ENCODE results near the gene PPP1R3E.

PPP1R3E gene

DNA sequence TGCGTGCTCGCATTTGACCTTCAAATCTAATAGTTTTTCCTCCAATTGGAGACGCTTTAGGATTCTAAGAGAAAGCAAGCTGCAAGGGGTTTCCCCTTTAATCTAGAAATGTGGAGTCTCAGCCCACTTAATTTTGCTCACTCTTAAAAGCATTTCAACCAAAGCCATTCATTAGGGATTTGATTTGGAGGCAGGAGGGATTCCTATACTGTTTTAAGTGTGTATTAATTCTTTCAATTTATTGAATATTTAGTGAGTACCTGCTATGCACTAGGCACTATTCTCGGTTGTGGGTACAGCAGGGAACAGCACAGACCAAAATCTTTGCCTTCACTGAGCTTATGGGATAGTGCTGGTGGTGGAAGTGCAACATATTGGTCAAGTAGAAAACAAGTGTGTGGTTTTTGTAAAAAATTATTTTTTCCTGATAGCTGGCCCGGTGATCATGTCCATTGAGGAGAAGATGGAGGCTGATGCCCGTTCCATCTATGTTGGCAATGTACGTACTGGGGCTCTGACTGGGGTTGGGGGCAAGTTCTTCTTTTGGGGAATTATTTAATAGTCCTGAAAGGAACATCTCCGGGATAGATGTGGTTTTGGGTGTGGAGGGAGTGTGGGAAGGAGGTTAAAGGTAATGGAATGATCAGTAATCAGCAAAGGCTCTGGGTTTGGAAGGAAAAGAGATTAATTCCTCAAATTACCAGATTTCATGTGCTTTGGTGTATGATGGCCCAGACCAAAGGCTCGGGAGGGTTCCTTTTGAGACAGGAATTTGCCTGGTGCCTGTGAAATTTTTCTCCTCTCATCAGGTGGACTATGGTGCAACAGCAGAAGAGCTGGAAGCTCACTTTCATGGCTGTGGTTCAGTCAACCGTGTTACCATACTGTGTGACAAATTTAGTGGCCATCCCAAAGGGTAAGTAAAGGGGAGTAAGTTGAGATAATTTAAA is 20.2 kb upstream of the PPP1R3E start:
- no peak for DNase-seq (ENCODE audit: low read depth in 2 of 2)

DNA sequence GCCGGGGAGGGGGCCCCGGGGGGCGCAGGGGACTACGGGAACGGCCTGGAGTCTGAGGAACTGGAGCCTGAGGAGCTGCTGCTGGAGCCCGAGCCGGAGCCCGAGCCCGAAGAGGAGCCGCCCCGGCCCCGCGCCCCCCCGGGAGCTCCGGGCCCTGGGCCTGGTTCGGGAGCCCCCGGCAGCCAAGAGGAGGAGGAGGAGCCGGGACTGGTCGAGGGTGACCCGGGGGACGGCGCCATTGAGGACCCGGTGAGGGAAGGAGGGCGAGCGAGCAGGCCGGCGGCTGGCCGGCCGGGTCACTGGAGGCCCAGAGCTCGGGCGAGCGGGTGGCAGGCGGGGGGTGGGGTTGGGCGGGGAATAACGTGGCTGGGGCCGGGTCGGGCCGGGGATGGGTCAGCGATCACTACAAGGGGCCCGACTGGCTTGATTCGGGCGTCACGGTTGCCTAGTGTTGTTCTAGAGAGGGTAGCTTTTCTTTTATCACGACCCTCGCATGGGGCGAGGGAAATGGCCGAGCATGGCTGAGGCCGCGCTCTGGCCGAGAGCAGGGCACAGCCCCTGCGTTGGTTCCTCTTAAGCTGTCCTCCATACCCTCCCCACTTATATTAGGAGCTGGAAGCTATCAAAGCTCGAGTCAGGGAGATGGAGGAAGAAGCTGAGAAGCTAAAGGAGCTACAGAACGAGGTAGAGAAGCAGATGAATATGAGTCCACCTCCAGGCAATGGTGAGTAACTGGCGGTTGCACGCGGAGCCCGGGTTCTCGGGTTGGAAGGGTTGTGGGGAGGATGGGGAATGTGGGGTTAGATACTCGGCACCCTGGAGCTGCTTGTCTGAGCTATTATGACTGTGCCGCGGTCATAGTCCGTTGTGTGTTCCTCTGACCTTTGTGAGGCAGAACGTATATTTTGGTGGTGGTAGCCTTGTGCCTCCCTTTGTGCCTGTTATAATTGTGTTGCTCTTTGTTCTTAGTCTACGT is 19.2 kb upstream of the PPP1R3E start:
- peak; percentile 59 to 60 for DNase-seq (ENCODE audit: low read depth in 2 of 2)

DNA sequence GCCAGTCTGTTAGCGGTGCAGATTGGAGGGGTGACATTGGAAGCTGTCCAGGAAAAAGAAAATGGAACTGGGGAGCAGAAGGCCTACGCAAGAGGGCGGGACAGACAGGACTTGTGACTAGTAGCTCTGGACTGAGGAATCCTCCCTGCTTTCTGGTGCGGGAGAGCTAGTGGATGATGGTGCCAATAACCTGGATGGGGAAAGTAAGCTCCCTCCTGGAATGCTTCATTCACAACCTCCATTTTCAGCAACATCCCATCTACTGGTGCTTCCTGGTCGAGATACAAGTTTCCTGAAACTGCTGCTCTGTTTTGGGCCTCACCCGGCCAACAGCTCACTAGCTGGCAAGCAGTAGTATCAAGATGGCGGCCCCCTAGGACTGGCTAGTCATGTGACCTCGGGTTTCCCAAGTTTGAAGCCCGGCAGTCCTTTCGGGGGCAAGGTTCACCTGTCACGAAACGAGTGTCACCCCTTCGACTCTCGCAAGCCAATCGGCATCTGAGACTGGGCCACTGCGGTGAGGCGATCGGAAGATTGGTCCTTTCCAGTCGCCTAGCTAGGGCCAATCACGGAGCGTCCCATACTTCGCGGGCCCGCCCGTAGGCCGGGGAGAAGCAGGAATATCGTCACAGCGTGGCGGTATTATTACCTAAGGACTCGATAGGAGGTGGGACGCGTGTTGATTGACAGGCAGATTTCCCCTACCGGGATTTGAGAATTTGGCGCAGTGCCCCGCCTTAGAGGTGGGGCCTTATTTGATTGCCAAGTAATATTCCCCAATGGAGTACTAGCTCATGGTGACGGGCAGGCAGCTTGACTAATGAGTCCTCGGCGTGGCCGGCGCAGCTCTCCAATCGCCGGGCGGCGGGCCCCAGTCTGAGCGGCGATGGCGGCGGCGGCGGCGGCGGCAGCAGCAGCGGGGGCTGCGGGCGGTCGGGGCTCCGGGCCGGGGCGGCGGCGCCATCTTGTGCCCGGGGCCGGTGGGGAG is 18.2 kb upstream of the PPP1R3E start, which contains the start of gene PABPN1:
TSS of gene PABPN1 (plus strand) at position 874 of the 988 bp plus-strand sequence. CDS start at position 887, 13 bp downstream.
- peak; percentile 88 to 96 for DNase-seq (ENCODE audit: low read depth in 2 of 2)

DNA sequence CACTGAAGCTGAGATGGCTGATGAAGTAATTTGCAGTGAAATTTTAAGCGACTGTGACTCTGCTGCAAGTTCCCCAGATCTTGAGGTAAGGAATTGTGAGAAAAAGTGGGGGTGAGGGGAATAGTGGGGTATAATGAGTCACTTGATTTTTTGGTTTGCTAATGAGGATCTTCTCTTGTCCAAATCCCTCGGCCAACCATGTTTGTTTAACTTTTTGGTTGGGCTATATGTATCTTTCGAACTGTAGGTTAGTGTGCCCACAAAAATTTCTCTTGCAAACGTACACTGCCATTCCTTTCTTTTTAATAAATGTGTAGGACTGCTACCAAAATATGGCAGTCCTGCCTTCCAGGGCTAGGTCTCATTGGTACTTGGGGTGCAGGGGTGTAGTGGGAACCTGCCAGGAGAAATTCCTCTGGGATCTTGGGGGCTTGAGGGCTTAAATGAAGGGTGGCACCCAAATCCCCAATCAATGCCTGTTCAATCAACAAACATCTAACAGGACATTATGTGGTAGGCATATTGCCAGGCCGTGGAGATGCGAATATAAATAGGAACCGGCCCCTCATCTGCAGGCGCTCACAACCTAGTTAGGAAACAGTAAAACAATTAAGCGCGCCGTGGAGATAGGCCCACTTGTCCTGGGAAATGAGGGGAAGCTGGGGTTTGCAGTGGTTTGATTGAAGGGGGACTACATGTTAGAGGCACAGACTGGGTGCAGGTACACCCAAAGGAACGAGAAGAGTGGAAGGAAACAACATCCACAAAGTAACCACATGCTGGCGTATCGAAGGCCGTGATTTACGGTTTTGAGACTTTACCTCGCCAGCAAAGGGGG is 17.3 kb upstream of the PPP1R3E start:
- no peak for DNase-seq (ENCODE audit: low read depth in 2 of 2)

DNA sequence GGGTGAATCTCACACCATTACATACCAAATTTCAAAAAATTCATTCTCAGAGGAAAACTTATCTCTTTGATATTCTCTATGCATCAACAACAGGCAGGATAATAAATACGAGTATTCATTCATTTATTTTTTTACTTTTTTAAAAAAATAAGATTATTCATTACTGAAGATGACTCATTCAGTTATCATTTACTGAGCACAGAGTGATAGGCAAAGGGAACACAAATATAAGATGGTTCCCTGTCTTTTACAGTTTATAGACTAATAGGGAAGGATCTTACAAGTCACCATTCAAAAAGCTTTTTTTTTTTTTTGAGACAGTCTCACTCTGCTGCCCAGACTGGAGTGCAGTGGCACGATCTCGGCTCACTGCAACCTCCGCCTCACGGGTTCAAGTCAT is 13.6 kb upstream of the PPP1R3E start:
- DNase-seq (ENCODE audit: low read depth in 2 of 2) = no peak

DNA sequence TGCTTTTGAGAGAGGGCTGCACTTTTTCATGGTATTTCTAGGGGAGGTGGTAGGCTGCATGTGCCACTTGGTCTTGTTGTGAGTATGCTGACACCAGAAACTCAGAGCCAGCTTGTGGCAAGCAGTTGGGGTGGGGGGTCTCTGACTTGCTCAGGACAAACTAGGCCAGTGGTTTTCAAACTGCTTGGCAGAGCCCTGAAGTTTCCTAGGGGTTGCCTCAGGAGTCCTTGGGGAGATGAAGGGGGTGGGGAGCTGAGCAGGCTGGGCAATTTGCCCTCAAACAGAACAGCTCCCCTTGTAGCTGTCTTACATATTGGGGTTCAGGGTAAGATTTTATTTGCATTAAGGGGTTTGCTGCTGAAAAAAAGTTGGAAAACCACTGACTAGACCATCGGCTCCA is 7.9 kb upstream of the PPP1R3E start:
- no peak for DNase-seq (ENCODE audit: low read depth in 2 of 2)

DNA sequence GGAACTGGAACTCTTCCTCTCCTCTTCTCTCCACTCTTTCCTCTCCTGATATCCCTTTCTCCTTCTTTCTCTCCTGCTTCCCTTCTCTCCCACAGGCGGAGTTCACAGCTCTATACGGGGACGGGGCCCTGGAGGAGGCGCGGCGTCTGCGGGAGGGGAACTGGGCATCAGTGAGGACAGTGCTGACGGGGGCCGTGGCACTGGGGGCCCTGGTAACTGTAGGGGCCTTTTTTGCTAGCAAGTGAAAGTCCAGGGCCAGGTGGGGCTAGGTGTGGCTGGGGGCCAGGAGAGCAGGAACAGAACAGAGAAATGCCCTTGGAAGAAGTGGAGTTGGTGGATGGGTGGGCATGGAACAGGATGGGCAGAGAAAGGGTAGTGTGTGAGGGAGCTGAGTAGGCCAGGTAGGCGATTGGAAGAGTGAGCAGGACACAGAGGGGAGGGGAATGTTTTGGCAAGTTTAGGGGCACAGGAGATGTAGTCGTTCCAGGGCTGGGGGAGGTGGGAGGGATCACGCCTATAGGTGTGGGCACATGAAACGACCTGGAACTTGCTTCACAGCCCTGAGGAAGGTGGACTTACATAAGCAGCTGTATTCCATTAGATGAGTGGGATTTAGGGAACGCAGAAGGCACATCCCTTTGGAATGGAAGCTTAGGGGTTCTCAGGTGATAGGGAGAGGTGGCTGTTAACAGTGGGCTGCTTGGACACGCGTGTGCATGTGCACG is 6.2 kb upstream of the PPP1R3E start:
- DNase-seq (ENCODE audit: low read depth in 2 of 2) = no peak

DNA sequence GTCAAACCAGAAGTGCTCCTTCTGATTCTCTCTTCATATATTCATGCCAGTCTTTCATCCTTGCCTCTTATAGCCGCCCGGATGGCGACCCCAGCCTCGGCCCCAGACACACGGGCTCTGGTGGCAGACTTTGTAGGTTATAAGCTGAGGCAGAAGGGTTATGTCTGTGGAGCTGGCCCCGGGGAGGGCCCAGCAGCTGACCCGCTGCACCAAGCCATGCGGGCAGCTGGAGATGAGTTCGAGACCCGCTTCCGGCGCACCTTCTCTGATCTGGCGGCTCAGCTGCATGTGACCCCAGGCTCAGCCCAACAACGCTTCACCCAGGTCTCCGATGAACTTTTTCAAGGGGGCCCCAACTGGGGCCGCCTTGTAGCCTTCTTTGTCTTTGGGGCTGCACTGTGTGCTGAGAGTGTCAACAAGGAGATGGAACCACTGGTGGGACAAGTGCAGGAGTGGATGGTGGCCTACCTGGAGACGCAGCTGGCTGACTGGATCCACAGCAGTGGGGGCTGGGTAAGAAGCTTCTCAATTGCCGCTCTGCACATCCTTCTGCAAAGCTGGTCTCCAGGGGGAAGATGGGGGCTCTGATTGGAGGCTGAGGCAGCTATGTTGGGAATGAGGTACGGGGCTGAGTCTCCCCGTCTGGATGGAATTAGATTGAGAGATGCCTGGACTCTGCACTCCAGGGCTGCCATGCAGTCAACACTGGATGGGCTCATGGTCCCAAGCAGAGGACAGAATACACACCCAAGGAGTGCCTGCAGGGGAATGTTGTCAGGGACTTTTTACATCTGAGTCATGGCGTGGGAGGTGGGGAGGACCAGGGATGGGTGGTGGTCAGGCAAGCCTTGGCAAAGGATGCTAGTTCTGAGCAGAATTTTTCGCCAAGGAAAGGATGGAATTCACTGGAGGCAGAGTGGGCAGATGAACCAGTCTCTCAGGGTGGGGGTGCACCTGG is 5.3 kb upstream of the PPP1R3E start:
- DNase-seq (ENCODE audit: low read depth in 2 of 2) = no peak

DNA sequence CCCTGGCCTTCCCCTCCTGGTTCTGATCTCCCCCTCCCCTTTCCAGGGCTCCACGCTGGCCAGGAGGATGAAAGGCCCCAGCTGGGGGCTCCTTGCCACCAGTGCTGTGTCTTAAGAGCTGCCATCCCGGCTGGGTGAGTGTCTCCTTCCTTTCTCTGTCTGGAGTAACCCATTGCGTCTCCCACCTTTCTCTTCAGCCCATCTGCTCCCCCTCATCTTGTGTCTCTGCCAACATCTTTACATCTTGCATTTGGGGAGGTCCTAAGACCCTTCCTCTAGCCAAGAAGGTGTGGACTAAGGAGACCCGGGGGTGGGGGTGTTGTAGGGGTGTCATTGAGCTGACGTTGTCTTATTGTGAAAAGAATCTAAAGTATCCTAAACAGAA is 4.5 kb upstream of the PPP1R3E start:
- DNase-seq (ENCODE audit: low read depth in 2 of 2) = no peak

DNA sequence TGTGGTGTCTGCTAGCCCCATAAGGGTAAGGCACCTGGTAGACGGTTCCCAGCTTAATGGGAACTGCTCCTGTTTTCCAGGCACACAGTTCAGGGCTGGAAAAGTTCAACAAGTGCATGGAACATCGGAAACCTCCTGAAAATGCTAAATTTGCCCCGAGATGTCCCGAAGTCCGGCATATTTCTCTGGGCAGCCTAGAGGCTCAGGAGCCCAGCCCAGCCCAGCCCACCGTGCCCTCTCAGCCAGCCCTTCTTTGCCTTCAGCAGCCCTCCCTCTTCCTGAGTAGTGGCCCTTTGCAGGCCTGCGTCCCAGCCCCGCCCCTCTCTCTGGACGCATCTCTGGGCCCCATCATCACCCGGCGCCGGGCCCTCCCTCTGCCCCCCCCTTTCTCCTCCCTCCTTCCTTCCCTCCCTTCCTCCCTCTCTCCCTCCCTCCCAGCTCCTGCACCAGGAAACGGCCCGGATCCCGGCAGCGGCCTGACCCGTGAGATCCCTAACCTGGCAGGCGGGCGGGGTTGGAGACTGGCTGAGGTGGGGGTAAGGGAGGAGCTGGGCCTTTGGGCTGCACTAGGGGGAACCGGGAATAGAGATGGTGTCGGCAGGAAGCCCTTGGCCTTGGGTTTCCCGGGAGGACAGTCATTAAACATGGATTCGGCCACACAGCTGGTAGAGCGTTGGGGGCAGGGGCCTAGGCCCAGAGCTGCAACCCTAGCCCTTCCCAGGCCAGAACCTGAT is 3.9 kb upstream of the PPP1R3E start, which contains the start of gene BCL2L2:
TSS of gene BCL2L2 (plus strand) at position 422 of the 734 bp plus-strand sequence. CDS start 935 bp downstream, outside the sequence.
- DNase-seq (ENCODE audit: low read depth in 2 of 2) = no peak

DNA sequence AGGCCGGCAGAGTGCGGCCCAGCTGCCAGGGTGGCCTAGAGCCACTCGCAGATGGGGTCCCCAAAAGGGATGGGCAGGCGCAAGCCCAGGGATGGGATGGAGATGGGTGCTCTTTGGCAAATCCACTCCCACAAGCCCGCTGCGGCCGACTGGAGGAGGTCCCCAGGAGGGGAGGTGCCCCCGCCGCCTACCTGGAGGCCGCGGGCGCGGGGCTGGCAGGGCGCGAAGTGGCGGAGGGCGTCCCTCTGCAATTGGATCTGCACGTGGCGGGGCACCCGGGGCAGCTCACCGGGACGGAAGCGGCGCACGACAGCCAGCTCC is 730 bp downstream of the PPP1R3E start:
- DNase-seq (ENCODE audit: low read depth in 2 of 2) = peak in 1 of 2 donors; percentile 41

DNA sequence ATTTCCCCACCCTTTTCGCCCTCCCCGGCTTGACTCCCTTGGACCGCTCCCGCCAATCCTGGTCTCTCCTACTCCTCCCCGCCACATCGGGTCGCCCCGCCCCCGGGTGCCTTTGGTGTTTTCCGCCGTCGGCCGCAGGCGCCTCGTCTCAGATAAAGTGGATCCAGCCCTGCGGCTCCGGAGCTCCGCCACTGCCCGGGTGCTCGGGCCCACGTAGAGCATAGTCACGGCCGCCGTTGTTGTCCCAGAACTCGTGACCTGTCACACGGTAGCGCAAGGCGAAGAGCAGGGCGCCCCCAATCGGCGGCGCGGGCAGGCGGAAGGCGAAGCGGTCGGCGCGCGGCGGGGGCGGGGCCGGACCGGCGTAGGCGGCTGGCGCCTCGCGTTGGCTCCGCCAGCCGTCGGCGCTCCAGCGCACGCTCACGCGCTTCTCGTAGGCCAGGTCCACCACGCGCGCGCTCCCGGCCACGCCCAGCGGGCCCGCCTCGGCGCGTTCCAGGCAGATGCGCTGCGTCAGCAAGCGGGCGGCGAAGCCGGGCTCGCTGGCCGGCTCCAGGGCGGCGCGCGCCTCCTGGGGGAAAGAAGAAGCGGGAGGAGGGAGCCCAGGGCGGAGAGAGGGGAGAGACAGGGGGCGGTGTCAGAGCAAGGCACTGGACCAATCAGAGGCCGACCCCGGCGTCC is 1.2 kb downstream of the PPP1R3E start:
- peak; percentile 93 to 98 for DNase-seq (ENCODE audit: low read depth in 2 of 2)

DNA sequence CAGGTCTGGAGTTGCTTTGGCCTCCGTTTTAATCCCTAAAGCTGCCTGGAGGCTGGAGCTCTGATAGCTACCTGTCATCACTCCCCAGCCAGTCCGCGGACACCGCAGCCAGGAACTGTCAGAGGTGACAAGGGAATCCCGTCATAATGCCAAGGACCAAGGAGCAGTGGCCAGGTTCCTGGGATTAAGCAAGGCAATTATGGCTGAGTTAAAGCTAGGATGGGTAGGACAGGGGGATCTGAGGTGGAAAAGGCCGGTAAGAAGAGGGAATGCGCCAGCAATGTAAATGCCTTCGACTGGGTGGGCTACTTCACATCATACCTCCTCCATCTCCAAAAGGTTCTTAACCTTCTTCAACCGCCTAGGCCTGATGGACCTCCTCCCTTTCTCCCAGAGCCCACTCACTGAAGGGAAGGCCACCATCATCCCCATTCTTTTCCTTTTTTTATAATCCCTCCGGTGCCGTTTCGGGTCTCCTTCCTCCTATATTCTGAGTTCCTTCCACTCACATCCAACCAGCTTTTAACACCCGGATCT is 1.9 kb downstream of the PPP1R3E start:
- no peak for DNase-seq (ENCODE audit: low read depth in 2 of 2)

DNA sequence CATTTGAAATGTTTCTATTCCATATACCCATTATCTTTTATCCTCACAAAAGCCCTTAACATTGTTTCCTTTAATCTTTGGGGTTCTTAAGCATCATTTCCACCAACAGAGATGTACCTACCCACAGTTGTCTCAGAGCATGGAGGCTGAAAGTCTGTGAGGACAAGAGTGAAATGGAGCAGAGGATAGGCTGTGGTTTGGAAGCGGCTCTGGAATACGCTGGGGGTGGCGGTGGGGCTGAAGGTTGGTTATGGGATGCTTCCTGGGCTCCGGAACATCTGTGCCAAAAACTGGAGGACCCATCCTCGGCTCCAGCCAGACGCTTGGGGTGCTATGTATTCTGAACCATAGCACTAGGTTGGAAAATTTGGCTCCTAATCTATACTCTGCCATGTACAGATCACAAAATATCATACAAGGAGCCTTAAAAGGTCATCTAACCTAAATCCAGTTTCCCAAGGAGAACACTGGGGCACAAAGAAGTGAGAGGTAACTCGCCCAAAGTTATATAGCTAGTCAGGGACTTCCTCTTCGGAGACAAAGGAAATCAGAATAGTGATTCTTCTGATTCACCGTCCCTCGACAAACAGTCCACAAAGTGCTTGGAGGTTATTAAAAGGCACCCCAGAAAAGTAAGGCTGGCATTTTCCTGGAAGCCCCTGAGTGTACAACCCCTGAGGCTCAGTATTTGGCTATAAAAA is 2.5 kb downstream of the PPP1R3E start:
- no peak for DNase-seq (ENCODE audit: low read depth in 2 of 2)

DNA sequence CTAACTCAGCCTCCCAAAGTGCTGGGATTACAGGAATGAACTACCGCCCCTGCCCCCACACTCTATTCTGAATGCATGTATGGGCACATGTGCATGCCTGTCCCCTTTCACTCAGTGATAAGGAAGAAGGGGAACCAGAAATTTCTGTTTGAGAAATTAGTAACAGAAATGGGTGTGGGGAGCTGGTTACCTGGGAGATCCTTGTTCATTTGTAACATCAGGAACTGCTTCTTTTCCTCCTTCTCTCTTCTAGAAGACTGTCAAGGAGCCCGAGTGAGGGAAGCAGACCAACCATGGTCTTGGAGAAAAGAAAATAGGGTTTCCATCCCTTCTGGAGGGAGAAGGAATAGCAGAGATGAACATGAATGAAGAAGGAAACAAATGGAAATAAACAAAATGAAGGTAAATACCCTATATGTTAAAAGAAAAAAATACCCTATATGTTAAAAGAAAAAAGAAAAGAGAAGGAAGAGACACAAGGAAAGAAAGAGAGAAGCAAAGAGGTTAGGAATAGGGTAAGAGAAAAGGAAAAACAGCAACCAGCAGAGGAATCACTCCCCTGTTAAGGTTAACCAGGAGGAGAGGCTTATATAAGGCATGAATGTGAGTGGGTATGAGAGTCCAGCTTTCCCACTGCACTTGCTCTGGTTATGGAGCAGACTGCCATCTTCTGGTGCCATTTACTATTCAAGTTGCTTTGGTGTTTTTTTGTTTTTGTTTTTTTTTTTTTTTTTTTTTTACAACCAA is 3.3 kb downstream of the PPP1R3E start:
- no peak for DNase-seq (ENCODE audit: low read depth in 2 of 2)

Data from stimulated activated CD4-positive, alpha-beta T cell treated with anti-CD3 and anti-CD28 coated beads, Interleukin-4, amount 100 ng/mL, for 48 hours (primary cell).